Measurements from ENCODE around the gene EPHB3.

The EPHB3 gene

DNA sequence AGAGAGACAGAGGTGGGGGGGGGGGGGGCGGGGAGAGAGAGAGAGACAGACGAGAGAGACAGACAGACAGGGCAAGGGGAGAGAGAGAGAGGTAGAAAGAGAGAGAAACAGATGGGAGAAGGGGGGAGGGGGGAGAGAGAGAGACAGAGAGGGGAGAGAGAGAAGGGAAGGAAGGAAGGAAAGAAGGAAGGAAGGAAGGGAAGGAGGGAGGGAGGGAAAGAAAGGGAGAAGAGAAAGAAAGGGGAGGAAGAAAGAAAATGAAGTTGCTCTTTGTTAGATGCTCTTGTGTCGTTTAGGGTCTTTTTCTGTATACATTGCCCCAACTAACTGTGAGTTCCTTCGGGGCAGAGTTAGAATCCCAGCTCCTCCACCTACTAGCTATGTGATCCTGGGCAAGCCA lies 19.0 kb upstream of the EPHB3 start:
- Histone ChIP-seq H3K9ac (ENCODE audit: low read length) (no peak overlapping the region), H3K79me2 (ENCODE audit: low read length) (no peaks in the 10 kb centered on the region), H3K9me2 (replicated peaks; ENCODE audit: insufficient read depth, low read length) (no peaks in the 10 kb centered on the region), H3F3A (ENCODE audit: insufficient read depth, low read length) (no peaks in the 10 kb centered on the region), H4K20me1 (ENCODE audit: insufficient read depth, low read length) (no peaks in the 10 kb centered on the region), H2AFZ (ENCODE audit: low read length) (no peak overlapping the region), H3K4me1 (ENCODE audit: low read length) (peaks cover 7% of the 10 kb centered on the region; the same call in 1 of the 2 replicates), H3K27ac (ENCODE audit: low read length) (no peak overlapping the region), H3K36me3 (replicated peaks; ENCODE audit: insufficient read depth, low read length) (no peaks in the 10 kb centered on the region), H3K4me3 (ENCODE audit: low read length) (no peak overlapping the region), H3K9me3 (replicated peaks; ENCODE audit: insufficient read depth, low read length) (no peaks in the 10 kb centered on the region), H3K4me2 (ENCODE audit: low read depth, low read length) (no peak overlapping the region), H3K27me3 (replicated peaks; ENCODE audit: insufficient read depth, low read length) (peaks cover 60% of the 10 kb centered on the region)
- DNase-seq, result no peak
- TF ChIP-seq EZH2 (optimal IDR thresholded peaks at IDR 0.05; ENCODE audit: low read depth, low read length) (no peak), EZH2phosphoT487 (IDR thresholded peaks at IDR 0.05; ENCODE audit: low read length) (no peak)

DNA sequence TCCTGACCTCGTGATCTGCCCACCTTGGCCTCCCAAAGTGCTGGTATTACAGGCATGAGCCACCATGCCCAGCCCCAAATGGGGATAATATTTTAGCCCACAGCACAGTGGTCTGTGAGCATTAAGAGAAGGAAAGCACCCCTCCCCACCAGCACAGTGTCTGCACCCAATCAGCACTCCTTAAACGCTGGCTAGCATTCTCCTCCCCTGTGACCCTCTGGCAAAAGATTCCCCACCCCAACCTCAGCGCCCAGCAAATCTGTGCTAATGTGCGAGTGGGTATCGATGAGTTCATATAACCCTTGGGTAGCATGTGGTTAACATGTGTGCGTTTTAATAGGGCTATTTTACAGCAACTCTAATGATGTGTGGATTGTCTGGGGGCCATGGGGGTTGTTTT lies 18.3 kb upstream of the EPHB3 start:
- Histone ChIP-seq H3K4me2 (ENCODE audit: low read depth, low read length) (no peak overlapping the region), H3K4me1 (ENCODE audit: low read length) (peaks cover 7% of the 10 kb centered on the region; the same call in 1 of the 2 replicates)
- TF ChIP-seq EZH2 (optimal IDR thresholded peaks at IDR 0.05; ENCODE audit: low read depth, low read length) (no peak), EZH2phosphoT487 (IDR thresholded peaks at IDR 0.05; ENCODE audit: low read length) (no peak)
- TF ChIP-seq, protein P1, sequence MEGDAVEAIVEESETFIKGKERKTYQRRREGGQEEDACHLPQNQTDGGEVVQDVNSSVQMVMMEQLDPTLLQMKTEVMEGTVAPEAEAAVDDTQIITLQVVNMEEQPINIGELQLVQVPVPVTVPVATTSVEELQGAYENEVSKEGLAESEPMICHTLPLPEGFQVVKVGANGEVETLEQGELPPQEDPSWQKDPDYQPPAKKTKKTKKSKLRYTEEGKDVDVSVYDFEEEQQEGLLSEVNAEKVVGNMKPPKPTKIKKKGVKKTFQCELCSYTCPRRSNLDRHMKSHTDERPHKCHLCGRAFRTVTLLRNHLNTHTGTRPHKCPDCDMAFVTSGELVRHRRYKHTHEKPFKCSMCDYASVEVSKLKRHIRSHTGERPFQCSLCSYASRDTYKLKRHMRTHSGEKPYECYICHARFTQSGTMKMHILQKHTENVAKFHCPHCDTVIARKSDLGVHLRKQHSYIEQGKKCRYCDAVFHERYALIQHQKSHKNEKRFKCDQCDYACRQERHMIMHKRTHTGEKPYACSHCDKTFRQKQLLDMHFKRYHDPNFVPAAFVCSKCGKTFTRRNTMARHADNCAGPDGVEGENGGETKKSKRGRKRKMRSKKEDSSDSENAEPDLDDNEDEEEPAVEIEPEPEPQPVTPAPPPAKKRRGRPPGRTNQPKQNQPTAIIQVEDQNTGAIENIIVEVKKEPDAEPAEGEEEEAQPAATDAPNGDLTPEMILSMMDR (IDR thresholded peaks at IDR 0.05; ENCODE audit: low read length), result no peak

DNA sequence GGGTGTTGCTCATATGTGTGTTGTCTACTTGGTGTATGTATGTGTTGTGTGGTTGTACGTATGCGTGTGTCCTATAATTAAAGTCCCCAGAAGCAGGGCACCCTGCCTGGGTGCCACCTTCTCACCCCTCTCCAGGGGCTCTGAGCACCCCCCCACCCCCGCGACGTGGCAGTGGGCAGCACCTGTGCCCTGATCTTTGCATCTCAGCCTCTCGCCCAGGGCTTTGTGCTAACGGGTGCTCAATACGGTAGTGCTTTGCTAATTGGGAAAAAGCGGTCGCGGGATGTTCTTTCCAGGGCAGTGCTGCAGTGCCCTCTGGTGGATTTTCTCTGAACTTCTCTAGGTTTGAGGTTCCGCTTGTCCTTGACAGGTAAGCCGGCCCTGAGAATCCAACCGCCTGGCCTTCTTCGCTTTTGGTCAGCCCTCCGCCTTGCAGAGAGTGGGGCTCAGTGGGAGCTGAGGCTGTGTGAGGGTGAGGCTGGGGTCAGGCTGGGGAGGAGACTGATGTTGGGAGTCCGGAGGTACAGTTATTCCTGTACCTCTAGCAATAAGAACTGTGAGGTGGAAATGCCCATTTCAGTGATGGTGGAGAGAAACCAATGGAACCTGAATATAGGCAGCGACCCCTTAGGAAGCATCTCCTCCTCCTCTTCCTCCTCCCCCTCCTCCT lies 17.6 kb upstream of the EPHB3 start:
- Histone ChIP-seq H3F3A (ENCODE audit: insufficient read depth, low read length) (no peaks in the 10 kb centered on the region), H3K79me2 (ENCODE audit: low read length) (no peaks in the 10 kb centered on the region), H3K36me3 (replicated peaks; ENCODE audit: insufficient read depth, low read length) (no peaks in the 10 kb centered on the region), H3K9me2 (replicated peaks; ENCODE audit: insufficient read depth, low read length) (no peaks in the 10 kb centered on the region), H3K4me1 (ENCODE audit: low read length) (peaks cover 7% of the 10 kb centered on the region; the same call in 1 of the 2 replicates), H3K27me3 (replicated peaks; ENCODE audit: insufficient read depth, low read length) (peaks cover 46% of the 10 kb centered on the region), H3K9me3 (replicated peaks; ENCODE audit: insufficient read depth, low read length) (no peaks in the 10 kb centered on the region), H3K4me2 (ENCODE audit: low read depth, low read length) (peak overlapping the region; percentile 46; the same call in 1 of the 2 replicates), H3K27ac (ENCODE audit: low read length) (no peak overlapping the region), H4K20me1 (ENCODE audit: insufficient read depth, low read length) (no peaks in the 10 kb centered on the region), H3K9ac (ENCODE audit: low read length) (no peak overlapping the region), H3K4me3 (ENCODE audit: low read length) (no peak overlapping the region), H2AFZ (ENCODE audit: low read length) (peak overlapping the region; percentile 40)
- DNase-seq, result peak; percentile 91
- TF ChIP-seq, protein P1 (IDR thresholded peaks at IDR 0.05; ENCODE audit: low read length), result peak; percentile 97
- TF ChIP-seq EZH2phosphoT487 (IDR thresholded peaks at IDR 0.05; ENCODE audit: low read length), result no peak

More for the DNA sequence above, 18.3 kb upstream of the EPHB3 start:
- Histone ChIP-seq H3K79me2 (ENCODE audit: low read length) (no peaks in the 10 kb centered on the region), H3K9me3 (replicated peaks; ENCODE audit: insufficient read depth, low read length) (no peaks in the 10 kb centered on the region), H3K27ac (ENCODE audit: low read length) (no peak overlapping the region), H3K27me3 (replicated peaks; ENCODE audit: insufficient read depth, low read length) (peaks cover 53% of the 10 kb centered on the region), H3K9ac (ENCODE audit: low read length) (no peak overlapping the region), H3K4me3 (ENCODE audit: low read length) (no peak overlapping the region), H4K20me1 (ENCODE audit: insufficient read depth, low read length) (no peaks in the 10 kb centered on the region), H2AFZ (ENCODE audit: low read length) (no peak overlapping the region), H3K36me3 (replicated peaks; ENCODE audit: insufficient read depth, low read length) (no peaks in the 10 kb centered on the region), H3F3A (ENCODE audit: insufficient read depth, low read length) (no peaks in the 10 kb centered on the region), H3K9me2 (replicated peaks; ENCODE audit: insufficient read depth, low read length) (no peaks in the 10 kb centered on the region)
- DNase-seq, result no peak

DNA sequence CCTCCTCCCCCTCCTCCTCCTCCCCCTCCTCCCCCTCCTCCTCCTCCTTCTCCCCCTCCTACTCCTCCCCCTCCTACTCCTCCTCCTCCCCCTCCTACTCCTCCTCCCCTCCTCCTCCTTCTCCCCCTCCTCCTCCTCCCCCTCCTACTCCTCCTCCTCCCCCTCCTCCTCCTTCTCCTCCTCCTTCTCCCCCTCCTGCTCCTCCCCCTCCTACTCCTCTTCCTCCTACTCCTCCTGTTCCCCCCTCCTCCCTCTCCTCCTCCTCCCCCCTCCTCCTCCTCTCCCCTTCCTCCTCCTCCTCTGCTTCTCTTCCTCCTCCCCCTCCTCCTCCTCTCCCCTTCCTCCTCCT lies 17.1 kb upstream of the EPHB3 start:
- Histone ChIP-seq H3K4me1 (ENCODE audit: low read length) (peaks cover 7% of the 10 kb centered on the region; the same call in 1 of the 2 replicates), H3K79me2 (ENCODE audit: low read length) (no peaks in the 10 kb centered on the region), H3K36me3 (replicated peaks; ENCODE audit: insufficient read depth, low read length) (no peaks in the 10 kb centered on the region), H3K4me2 (ENCODE audit: low read depth, low read length) (no peak overlapping the region), H3K9me2 (replicated peaks; ENCODE audit: insufficient read depth, low read length) (no peaks in the 10 kb centered on the region), H3K9me3 (replicated peaks; ENCODE audit: insufficient read depth, low read length) (no peaks in the 10 kb centered on the region), H3K27ac (ENCODE audit: low read length) (no peak overlapping the region), H3K27me3 (replicated peaks; ENCODE audit: insufficient read depth, low read length) (peaks cover 45% of the 10 kb centered on the region), H3F3A (ENCODE audit: insufficient read depth, low read length) (no peaks in the 10 kb centered on the region), H3K9ac (ENCODE audit: low read length) (no peak overlapping the region), H4K20me1 (ENCODE audit: insufficient read depth, low read length) (no peaks in the 10 kb centered on the region), H3K4me3 (ENCODE audit: low read length) (no peak overlapping the region), H2AFZ (ENCODE audit: low read length) (no peak overlapping the region)
- DNase-seq, result no peak
- TF ChIP-seq EZH2 (optimal IDR thresholded peaks at IDR 0.05; ENCODE audit: low read depth, low read length), result no peak
- TF ChIP-seq, protein P1 (IDR thresholded peaks at IDR 0.05; ENCODE audit: low read length), result no peak
- no peak for TF ChIP-seq EZH2phosphoT487 (IDR thresholded peaks at IDR 0.05; ENCODE audit: low read length)
